Stimulated activated naive CD8-positive, alpha-beta T cell treated with anti-CD3 and anti-CD28 coated beads, Interleukin-15, amount 100 ng/mL, for 72 hours (primary cell): ENCODE measurements around the gene PIGX.

ENCODE experiments used
- ATAC-seq: fragments of 150-1000 bp; cut with Tn5 transposase; 2 replicates; pipeline ENCODE4 v1.10.0; 2021; ENCODE audit warnings: mild to moderate bottlenecking, moderate library complexity
- DNase-seq, 2 donors: peaks; one replicate each; pipeline ENCODE4 v3.0.0; 2021 to 2022
- H3K27ac Mint-ChIP-seq, 2 donors: one replicate each; pipeline ENCODE4 v1.8.0; 2022; ENCODE audit warnings: mild to moderate bottlenecking in 2 of 2, mixed read lengths in 2 of 2, moderate library complexity in 2 of 2
- H3K27me3 Mint-ChIP-seq: one replicate; pipeline ENCODE4 v1.8.0; 2022; ENCODE audit warnings: mixed read lengths
- H3K4me1 Mint-ChIP-seq: one replicate; pipeline ENCODE4 v1.8.0; 2022; ENCODE audit warnings: mild to moderate bottlenecking, mixed read lengths
- H3K4me3 Mint-ChIP-seq, 2 donors: one replicate each; pipeline ENCODE4 v1.8.0; 2022; ENCODE audit warnings: mild to moderate bottlenecking in 2 of 2, mixed read lengths in 2 of 2, moderate library complexity in 1 of 2
- H3K9me3 Mint-ChIP-seq, 2 donors: one replicate each; pipeline ENCODE4 v1.8.0; 2022; ENCODE audit warnings: mixed read lengths in 2 of 2

PIGX gene

DNA sequence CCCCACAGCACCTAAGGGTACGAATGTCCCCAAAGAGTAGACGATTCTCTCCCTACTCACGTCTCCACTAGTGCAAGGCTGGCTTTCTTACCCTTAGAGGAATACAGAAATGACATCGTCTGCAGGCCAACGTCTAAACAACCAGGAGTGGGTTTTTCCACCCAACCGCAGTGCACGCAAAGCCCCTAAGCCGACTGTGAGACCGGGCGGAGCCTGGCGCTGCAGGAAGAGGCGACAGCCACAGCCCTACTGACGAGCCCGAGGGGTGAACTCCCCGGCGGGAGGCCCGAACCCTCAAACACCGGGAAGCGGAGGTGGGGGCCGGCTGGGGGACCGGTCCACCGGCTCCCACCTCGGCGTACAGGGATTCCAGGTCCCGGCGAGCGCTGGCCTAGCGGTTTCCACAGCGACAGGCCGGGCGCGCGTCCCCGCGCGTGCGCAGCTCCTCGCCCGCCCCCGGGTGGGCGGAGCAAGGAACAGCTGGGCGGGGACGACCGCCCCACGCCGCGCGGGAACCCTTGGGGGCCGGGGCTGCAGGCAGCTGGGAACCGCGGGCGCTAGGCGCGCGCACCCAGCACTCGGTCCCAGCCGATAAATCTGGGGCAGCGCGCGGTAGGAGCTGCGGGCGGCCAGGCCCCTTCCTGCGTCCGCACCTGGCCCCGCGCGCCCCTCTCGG lies at the start of gene PIGX, which contains the start of gene CEP19:
Gene PIGX, plus strand, starts transcription at position 540 of the 676 bp plus-strand sequence.
Gene CEP19, minus strand, starts transcription at position 413 of the 676 bp plus-strand sequence. CDS start 3,593 bp downstream, outside the sequence.
- Mint-ChIP-seq H3K9me3 (no peaks in the 10 kb centered on the region), H3K4me1 (peaks cover 46% of the 10 kb centered on the region), H3K27ac (peak within 1 kb of the TSS; percentile 99), H3K4me3 (peak within 1 kb of the TSS; percentile 90 to 94), H3K27me3 (no peaks in the 10 kb centered on the region)
- peak; percentile 93 for ATAC-seq
- peak; percentile 96 to 98 for DNase-seq

DNA sequence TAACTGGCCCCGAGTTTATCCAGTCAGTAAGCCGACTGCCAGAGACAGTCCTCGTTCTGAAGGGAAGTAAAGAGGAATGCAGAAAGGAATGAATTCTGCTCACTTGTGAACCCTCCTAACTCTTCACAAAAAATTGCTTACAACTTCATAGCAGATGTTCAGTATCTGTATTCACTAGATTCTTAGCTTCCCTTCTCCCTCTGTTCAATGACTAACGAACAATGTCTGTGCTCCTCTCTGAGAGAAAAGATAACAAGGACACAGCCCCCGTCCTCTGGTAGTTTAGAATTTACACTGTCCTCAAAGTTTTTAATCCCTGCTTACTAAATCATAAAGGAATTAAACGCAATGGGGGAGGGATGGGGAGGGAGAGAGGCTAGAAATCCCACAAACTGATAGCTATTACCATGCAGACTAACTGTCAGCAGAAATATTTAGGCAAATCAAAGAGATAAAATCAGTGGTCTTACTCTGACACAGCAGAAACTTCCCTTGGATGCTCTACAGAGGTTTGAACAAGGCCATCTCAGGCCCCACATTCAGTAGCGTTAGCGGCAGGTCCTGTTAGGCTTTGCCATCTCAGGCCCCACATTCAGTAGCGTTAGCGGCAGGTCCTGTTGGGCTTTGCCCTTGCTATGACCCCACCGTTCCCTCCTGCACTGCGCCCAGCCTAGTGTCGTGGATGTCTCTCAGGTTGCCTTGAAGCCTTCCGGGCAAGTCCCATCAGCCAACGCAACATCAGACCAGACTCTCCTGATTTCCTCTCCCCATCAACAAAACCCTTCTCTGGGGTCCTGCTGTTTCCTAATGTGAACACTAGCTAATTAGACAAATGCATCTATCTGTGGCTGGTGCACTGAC lies 49.2 kb upstream of the PIGX start:
- no peaks in the 10 kb centered on the region for H3K27me3 Mint-ChIP-seq
- H3K27ac Mint-ChIP-seq, result no peak overlapping the region
- ATAC-seq (no peak), DNase-seq (no peak)
- no peaks in the 10 kb centered on the region for H3K4me1 Mint-ChIP-seq
- no peak overlapping the region for H3K4me3 Mint-ChIP-seq
- H3K9me3 Mint-ChIP-seq, result no peaks in the 10 kb centered on the region

DNA sequence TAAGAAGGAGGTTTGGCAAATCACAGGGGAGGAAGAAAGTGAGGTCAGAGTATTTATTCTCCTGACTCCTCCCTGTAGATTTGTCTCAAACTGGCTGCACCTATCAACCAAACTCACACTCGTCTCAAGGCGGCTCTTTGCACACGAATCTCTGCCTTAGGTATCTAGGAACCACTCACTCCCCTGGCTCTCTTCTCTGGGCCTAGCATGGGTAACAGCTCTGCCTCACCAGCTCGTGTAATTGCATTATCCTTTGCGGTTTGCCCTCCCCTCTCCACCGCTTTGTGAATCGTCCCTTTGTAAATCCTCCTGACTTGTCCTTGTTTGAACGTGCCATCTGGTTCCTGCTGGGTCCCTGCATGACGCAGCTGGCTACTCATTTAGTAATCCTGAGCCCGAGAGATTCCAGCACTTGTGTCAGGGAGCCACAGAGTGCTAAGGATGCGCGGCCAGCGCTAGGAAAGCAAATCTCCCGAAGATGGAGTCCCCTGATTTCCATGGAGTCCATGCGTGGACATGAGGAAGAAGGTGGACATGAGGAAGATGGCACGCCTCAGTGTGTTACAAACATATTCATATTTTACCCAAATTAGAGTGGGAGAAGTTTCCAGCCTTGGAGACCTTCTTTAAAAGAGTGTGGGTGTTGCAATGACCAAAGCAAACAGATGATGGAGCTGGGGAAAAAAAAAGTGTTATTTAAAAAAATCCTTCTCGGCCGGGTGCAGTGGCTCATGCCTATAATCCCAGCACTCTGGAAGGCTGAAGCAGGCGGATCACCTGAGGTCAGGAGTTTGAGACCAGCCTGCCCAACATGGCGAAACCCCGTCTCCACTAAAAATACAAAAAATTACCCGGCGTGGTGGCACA lies 45.9 kb upstream of the PIGX start:
- ATAC-seq, result no peak
- Mint-ChIP-seq H3K27ac (no peak overlapping the region), H3K4me3 (no peak overlapping the region), H3K27me3 (peaks cover 6% of the 10 kb centered on the region), H3K4me1 (peaks cover 9% of the 10 kb centered on the region), H3K9me3 (no peaks in the 10 kb centered on the region)
- no peak for DNase-seq

DNA sequence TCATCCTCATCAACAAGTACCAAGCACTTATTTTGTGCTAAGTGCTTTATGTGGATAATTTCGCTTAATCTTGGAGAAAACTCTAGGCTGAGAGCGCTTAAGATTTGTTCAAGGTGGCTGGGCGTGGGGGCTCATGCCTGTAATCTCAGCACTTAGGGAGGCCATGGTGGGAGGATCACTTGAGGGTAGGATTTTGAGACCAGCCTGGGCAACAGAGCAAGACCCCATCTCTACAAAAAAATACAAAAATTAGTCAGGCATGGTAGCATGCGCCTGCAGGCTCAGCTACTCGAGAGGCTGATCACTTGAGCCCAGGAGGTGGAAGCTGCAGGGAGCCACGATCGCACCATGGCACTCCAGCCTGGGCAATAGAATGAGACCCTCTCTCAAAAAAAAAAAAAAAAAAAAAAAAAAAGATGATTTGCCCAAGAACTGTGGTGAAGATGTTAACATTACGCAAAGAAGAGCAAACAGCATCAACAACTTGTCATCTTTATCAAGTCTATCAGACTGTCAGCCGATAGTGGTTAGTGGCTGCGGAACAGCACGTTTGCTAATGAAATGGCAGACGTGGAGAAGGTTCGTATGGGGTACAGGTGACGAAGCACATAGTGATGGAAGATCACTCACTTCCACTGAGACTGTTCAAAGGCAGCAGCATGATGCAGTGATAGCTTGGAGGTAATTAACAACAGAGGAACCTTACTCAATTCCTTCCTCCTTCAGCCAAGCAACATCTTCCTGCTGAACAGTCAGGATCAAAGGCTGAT lies 44.9 kb upstream of the PIGX start:
- Mint-ChIP-seq H3K27me3 (peaks cover 6% of the 10 kb centered on the region), H3K4me3 (no peak overlapping the region)
- DNase-seq, result no peak

DNA sequence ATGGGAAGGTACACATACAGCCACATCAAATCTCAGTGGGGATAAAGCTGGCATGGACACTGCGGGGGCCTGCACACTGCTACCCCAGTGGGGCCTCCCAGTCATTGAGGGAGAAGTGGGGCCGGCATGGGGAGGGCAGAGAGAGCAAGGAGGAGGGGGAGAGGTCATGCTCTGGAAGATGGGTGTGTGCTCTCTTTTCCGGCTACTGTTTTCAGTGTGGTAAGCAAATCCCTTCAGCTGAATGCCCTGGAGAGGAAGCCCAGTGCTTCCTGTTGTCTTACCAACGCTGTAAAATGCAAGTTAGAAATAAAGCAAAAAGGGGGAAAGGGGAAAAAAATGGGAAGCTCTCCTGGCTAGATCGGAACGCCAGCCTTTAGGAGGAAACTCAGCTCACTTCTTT lies 41.8 kb upstream of the PIGX start:
- H3K27me3 Mint-ChIP-seq, result peaks cover 6% of the 10 kb centered on the region
- no peak overlapping the region for H3K4me3 Mint-ChIP-seq
- no peak for DNase-seq
- H3K4me1 Mint-ChIP-seq, result peaks cover 9% of the 10 kb centered on the region
- no peaks in the 10 kb centered on the region for H3K9me3 Mint-ChIP-seq
- H3K27ac Mint-ChIP-seq, result no peak overlapping the region
- no peak for ATAC-seq

More for the DNA sequence above, 44.9 kb upstream of the PIGX start:
- Mint-ChIP-seq H3K27ac (peak overlapping the region in 1 of 2 donors; percentile 87), H3K9me3 (no peaks in the 10 kb centered on the region), H3K4me1 (peaks cover 9% of the 10 kb centered on the region)
- no peak for ATAC-seq

DNA sequence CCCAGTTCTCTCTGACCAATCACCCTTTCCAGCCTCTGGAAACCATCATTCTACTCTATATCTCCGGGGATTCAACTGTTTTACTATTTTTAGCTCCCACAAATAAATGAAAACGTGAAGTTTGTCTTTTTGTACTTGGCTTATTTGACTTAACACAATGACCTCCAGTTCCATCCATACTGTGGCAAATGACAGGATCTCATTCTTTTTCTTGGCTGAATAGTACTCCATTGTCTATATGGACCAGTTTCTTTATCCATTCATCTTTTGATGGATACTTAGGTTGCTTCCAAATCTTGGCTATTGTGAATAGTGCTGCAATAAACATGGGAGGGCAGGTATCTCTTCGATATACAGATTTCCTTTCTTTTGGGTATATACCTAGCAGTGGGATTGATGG lies 38.5 kb upstream of the PIGX start:
- Mint-ChIP-seq H3K4me3 (no peak overlapping the region), H3K27me3 (peaks cover 6% of the 10 kb centered on the region), H3K27ac (no peak overlapping the region), H3K4me1 (peaks cover 19% of the 10 kb centered on the region), H3K9me3 (no peaks in the 10 kb centered on the region)
- ATAC-seq (no peak), DNase-seq (no peak)

DNA sequence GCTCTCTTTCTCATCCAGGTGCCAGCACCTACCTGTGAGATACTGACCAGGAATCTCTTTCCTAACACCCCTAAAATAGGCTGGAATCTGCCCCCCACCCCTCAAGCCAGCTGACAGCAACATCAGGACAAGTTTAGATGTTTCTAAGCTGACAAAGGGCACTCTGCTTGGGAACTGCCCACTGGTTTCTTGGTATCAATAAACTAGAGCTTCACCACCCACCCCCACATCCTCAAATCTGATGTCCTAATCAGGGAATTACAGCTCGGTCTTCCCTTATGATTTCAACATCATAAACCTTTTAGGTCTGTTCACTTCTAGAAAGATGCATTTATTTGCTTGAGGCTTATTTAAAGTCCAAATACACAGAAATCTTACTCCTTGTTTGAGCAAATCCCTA lies 34.8 kb upstream of the PIGX start:
- DNase-seq (no peak), ATAC-seq (no peak)
- no peaks in the 10 kb centered on the region for H3K27me3 Mint-ChIP-seq
- peaks cover 10% of the 10 kb centered on the region for H3K4me1 Mint-ChIP-seq
- no peak overlapping the region for H3K4me3 Mint-ChIP-seq
- H3K9me3 Mint-ChIP-seq, result no peaks in the 10 kb centered on the region
- peak overlapping the region in 1 of 2 donors; percentile 71 for H3K27ac Mint-ChIP-seq

DNA sequence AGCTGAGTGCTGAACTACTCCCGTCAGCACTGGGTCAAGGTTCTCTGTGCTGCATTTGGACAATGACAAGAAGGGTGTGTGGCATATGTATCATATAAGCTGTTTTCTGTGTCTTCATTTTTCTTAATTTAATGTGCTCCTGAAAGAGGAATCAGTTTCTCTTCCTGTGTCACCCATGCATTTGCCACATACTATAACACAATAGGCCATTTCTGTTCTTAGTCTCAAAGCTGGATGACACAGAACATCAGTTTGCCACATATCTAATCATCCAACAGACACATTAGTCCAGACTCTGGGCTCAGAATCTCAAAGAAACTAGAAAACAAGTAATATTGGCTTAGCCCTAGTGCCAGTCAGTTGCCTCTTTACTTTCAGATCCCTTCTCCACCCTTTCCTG lies 34.2 kb upstream of the PIGX start:
- ATAC-seq, result no peak
- no peak overlapping the region for H3K27ac Mint-ChIP-seq
- no peak overlapping the region for H3K4me3 Mint-ChIP-seq

DNA sequence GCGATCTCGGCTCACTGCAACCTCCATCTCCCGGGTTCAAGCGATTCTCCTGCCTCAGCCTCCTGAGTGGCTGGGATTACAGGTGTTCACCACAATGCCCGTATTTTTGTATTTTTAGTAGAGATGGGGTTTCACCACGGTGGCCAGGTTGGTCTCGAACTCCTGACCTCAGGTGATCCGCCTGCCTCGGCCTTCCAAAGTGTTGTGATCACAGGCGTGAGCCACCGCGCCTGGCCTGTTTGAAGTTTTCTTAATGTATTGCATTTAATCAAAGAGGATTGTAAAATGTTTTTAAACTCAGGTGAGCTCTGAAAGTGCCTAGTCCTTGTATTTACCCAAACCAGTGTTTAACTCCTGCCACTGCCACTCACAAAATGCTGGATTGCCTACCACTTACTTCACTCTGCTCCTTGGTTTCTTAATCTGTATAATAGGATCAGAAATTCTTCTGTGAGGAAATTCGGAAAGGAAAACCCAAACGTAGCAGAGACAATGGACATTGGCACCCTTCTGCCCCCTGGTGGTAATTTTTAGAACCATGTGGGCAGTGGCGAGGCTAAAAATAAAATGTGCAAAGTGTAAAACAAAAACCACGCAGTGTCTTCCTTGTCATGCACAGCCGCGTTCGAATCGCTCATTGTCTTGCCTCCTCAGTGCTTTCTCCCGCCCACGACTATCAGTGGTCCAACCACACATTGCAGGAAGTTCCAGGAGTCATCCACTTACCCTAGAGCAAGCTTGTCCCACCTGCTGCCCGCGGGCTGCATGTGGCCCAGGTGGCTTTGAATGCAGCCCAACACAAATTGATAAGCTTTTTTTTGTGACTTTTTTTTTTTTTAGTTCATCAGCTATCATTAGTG lies 27.4 kb upstream of the PIGX start:
- Mint-ChIP-seq H3K9me3 (peaks cover 0 to 5% of the 10 kb centered on the region in 2 donors), H3K27ac (peak overlapping the region; percentile 54 to 86), H3K4me1 (peaks cover 16% of the 10 kb centered on the region), H3K4me3 (peak overlapping the region; percentile 62 to 69), H3K27me3 (no peaks in the 10 kb centered on the region)
- ATAC-seq (peak; percentile 95), DNase-seq (peak; percentile 66 to 72)

More for the DNA sequence above, 34.2 kb upstream of the PIGX start:
- Mint-ChIP-seq H3K9me3 (peaks cover 0 to 3% of the 10 kb centered on the region in 2 donors), H3K4me1 (peaks cover 10% of the 10 kb centered on the region), H3K27me3 (no peaks in the 10 kb centered on the region)
- DNase-seq, result no peak

DNA sequence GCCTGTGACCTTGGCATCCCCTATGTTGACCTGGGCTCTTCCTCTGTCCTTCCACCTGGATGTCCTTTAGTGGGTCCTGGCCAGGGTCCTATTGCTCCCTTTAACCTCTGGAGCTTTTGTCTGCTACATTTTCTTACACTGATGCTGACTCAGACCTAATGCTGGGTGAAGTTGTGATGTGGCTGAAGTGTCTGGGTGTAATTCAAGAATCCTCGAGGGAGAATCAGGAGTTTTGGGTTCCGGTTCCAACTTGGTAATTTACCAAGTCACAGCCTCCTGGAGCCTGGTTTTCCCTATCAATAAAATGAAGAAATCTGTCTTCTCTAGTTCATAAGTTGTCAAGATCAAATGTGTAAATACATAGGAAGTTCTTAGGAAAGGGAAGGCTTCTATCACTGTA lies 25.7 kb upstream of the PIGX start:
- Mint-ChIP-seq H3K27me3 (no peaks in the 10 kb centered on the region), H3K27ac (peak overlapping the region in 1 of 2 donors; percentile 18), H3K4me1 (peaks cover 16% of the 10 kb centered on the region), H3K4me3 (no peak overlapping the region), H3K9me3 (peaks cover 0 to 5% of the 10 kb centered on the region in 2 donors)
- ATAC-seq (no peak), DNase-seq (no peak)

DNA sequence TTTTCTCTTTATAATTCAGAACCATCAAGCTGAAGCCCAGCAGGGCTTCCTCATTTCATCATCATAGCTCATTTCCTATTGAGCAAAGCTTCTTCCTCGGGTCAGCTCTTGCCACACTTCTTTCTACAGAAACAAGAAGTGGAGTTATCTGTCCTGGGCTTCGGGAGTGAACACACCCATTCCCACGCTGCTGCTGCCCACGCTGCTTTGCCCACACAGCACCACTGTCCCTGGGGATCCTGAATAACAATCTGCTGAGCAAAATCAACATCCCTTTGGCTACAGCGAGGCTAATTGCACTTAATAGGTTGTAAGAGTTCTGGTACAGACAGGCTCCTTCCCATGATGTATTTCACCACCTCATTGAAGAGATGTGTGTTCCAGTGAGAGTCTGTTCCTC lies 23.8 kb upstream of the PIGX start:
- no peaks in the 10 kb centered on the region for H3K27me3 Mint-ChIP-seq
- peaks cover 16% of the 10 kb centered on the region for H3K4me1 Mint-ChIP-seq
- ATAC-seq (no peak), DNase-seq (no peak)
- H3K9me3 Mint-ChIP-seq, result no peaks in the 10 kb centered on the region
- peak overlapping the region in 1 of 2 donors; percentile 23 for H3K27ac Mint-ChIP-seq
- no peak overlapping the region for H3K4me3 Mint-ChIP-seq

DNA sequence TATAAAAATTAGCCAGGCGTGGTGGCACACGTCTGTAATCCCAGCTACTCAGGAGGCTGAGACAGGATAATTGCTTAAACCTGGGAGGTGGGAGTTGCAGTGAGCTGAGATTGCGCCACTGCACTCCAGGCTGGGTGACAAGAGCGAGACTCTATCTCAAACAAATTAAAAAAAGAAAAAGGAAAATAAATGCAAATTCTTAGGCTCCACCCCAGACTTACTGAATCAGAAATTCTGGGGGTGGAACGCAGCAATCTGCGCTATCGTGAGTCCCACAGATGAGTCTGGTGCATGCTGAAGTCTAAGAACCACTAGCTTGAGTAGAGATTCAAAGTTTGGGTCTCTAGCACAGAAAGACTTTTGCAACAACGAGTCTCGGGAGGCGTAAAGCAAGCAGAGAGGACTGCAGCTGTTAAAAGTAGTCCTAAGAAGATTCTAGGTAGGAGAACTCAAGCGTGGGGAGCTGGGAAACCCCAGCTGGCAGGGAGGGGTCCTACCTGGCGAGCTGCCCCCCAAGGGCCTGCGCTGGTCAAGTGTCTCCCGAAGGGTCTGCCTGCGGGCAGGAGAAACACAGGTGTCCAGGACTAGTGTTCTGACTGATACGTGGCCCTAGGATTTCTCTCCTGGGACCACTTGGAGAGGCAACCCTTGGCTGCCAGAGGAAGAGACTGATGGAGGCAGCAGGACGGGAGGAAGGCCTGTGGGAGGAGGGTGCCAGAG lies 22.1 kb upstream of the PIGX start:
- ATAC-seq, result no peak
- Mint-ChIP-seq H3K27me3 (no peaks in the 10 kb centered on the region), H3K4me3 (no peak overlapping the region), H3K4me1 (peaks cover 4% of the 10 kb centered on the region), H3K9me3 (no peaks in the 10 kb centered on the region), H3K27ac (peak overlapping the region in 1 of 2 donors; percentile 8)
- no peak for DNase-seq

DNA sequence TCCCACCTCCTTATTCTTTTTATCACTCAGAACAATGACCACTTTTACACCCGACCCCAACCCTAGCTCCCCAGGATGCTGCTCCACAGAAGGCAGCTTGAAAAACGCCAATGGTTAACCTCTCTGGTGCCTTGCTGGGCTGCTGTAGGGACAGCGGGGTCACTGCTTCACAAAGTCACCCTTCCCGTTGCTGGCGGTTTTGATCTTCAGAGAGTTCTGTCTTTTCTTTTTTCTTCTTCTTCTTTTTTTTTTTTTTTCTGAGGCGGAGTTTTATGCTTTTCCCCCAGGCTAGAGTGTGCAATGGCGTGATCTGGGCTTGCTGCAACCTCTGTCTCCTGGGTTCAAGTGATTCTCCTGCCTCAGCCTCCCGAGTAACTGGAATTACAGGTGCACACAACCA lies 20.8 kb upstream of the PIGX start:
- Mint-ChIP-seq H3K9me3 (no peaks in the 10 kb centered on the region), H3K4me1 (peaks cover 6% of the 10 kb centered on the region), H3K27me3 (no peaks in the 10 kb centered on the region), H3K4me3 (no peak overlapping the region), H3K27ac (no peak overlapping the region)
- ATAC-seq (no peak), DNase-seq (no peak)
